HEK293T (cell line): ENCODE results near the gene SLC25A44.

Source experiments
- CTCF ChIA-PET: fragments of 350-600 bp; formaldehyde crosslinking; extraction: SDS; loops from one replicate; lab custom pipeline; 2021; ENCODE audit warnings: antibody characterized with exemption, inconsistent platforms; lab: Yijun Ruan, JAX
- POLR2A ChIA-PET: fragments of 350-600 bp; formaldehyde crosslinking; extraction: SDS; loops from one replicate; lab custom pipeline; 2020; ENCODE audit warnings: antibody characterized with exemption, inconsistent platforms; lab: Yijun Ruan, JAX
- DNase-seq: peaks from one replicate; pipeline ENCODE4 v3.0.0; 2012; ENCODE audit warnings: mixed read lengths; ENCODE audit errors: extremely low spot score
- ARNT ChIP-seq: fragments of 450-650 bp; IDR thresholded peaks from 2 replicates; pipeline ENCODE4 v1.6.1; 2017; ENCODE audit warnings: mild to moderate bottlenecking
- BHLHE40 ChIP-seq: fragments of 450-650 bp; IDR thresholded peaks from 2 replicates; pipeline ENCODE4 v1.6.1; 2016; ENCODE audit warnings: mild to moderate bottlenecking, moderate library complexity, borderline replicate concordance
- CTBP1 ChIP-seq: fragments of 450-650 bp; IDR thresholded peaks from 2 replicates; pipeline ENCODE4 v1.6.1; 2016; ENCODE audit warnings: borderline replicate concordance
- ELF4 ChIP-seq: fragments of 450-650 bp; IDR thresholded peaks from 2 replicates; pipeline ENCODE4 v1.6.1; 2017; ENCODE audit warnings: antibody characterized with exemption
- FOXA1 ChIP-seq: fragments of 450-650 bp; IDR thresholded peaks from 2 replicates; pipeline ENCODE4 v1.6.1; 2016; ENCODE audit warnings: mild to moderate bottlenecking
- FOXK2 ChIP-seq: fragments of 450-650 bp; IDR thresholded peaks from 2 replicates; pipeline ENCODE4 v1.6.1; 2016; ENCODE audit warnings: mild to moderate bottlenecking
- FOXM1 ChIP-seq: fragments of 450-650 bp; IDR thresholded peaks from 2 replicates; pipeline ENCODE4 v1.6.1; 2017; ENCODE audit warnings: mild to moderate bottlenecking, borderline replicate concordance
- HDGF ChIP-seq: fragments of 450-650 bp; IDR thresholded peaks from 2 replicates; pipeline ENCODE4 v1.6.1; 2017; ENCODE audit warnings: antibody characterized with exemption, borderline replicate concordance
- L3MBTL2 ChIP-seq: fragments of 450-650 bp; conservative IDR thresholded peaks from 2 replicates; pipeline ENCODE4 v1.6.1; 2016; ENCODE audit warnings: mild to moderate bottlenecking
- LEF1 ChIP-seq: fragments of 450-650 bp; IDR thresholded peaks from 2 replicates; pipeline ENCODE4 v1.6.1; 2017; ENCODE audit warnings: mild to moderate bottlenecking, borderline replicate concordance
- NFRKB ChIP-seq: fragments of 450-650 bp; IDR thresholded peaks from 2 replicates; pipeline ENCODE4 v1.6.1; 2016; ENCODE audit warnings: mild to moderate bottlenecking, moderate library complexity
- PKNOX1 ChIP-seq: fragments of 450-650 bp; IDR thresholded peaks from 2 replicates; pipeline ENCODE4 v1.6.1; 2016
- SP1 ChIP-seq: fragments of 450-650 bp; IDR thresholded peaks from 2 replicates; pipeline ENCODE4 v1.6.1; 2017
- SUZ12 ChIP-seq: fragments of 450-650 bp; IDR thresholded peaks from 2 replicates; pipeline ENCODE4 v1.6.1; 2016; ENCODE audit warnings: mild to moderate bottlenecking
- TARDBP ChIP-seq: fragments of 450-650 bp; IDR thresholded peaks from 2 replicates; pipeline ENCODE4 v1.6.1; 2016
- ZNF384 ChIP-seq: fragments of 450-650 bp; IDR thresholded peaks from 2 replicates; pipeline ENCODE4 v1.6.1; 2016

SLC25A44 gene

DNA sequence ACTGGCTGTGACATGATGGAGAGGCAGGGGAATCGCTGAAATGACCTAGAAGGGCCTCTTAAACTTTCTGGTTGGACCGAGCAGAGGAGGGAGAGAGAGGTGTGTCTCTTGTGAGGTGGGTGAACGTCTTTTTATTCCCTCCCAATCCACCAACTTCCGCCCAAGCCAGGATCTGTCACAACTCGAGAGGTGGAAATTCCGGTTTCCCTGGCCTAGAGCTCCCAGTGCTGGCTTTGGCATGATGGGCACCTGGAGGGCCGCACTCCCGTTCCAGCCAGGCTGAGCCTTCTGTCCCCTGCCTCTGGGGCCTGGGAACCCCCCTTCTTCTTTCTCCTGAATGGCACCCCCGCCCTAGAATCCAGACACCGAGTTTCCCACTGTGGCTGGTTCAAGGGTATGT is 40.5 kb upstream of the SLC25A44 start, which contains the start of gene SEMA4A:
TSS of gene SEMA4A (plus strand) at position 224 of the 400 bp plus-strand sequence. CDS start 994 bp downstream, outside the sequence.
- CTCF ChIA-PET = no interaction called here
- no peak for DNase-seq
- POLR2A ChIA-PET = interaction anchor here (1.0 to 1.2 kb wide), 2 partner anchors 40 to 59 kb away, joined by 3 to 4 read pairs; partner anchors contain the start of genes PMF1 and SLC25A44
- TF ChIP-seq BHLHE40 (no peak), FOXM1 (no peak), ZNF384 (no peak), L3MBTL2 (no peak), ARNT (no peak), CTBP1 (no peak), FOXA1 (no peak), SP1 (no peak), SUZ12 (no peak), TARDBP (no peak), LEF1 (no peak), NFRKB (no peak), FOXK2 (no peak), PKNOX1 (no peak), HDGF (no peak), ELF4 (no peak)

DNA sequence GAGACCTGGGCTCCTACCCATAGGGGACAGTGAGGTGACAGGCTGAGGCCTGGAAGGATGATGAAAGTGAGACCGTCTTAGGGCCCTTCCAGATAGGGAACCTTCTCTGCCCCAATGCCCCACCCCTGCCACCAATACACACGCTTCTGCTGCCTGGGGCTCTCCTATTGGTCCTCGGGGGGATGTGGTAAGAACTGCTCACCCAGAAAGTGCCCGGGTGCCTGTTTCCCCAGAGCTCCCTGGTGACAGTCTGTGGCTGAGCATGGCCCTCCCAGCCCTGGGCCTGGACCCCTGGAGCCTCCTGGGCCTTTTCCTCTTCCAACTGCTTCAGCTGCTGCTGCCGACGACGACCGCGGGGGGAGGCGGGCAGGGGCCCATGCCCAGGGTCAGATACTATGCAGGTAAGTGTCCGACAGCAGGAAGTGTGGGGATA is 39.6 kb upstream of the SLC25A44 start:
- TF ChIP-seq CTBP1 = no peak
- CTCF ChIA-PET = no interaction called here
- no peak for DNase-seq
- POLR2A ChIA-PET = interaction anchor here (1.0 to 2.2 kb wide), 2 partner anchors 39 kb away, joined by 4 to 6 read pairs; partner anchors contain the start of gene SLC25A44

GRCh38 chr1:156155756-156156510 is 38.0 kb upstream of the SLC25A44 start:
- DNase-seq = no peak
- CTCF ChIA-PET = no interaction called here
- TF ChIP-seq HDGF = no peak
- TF ChIP-seq PKNOX1 = no peak
- TF ChIP-seq L3MBTL2 = no peak
- no peak for TF ChIP-seq SP1
- no peak for TF ChIP-seq NFRKB
- POLR2A ChIA-PET = interaction anchor here (1.4 to 2.2 kb wide), 2 partner anchors 38 to 57 kb away, joined by 5 to 6 read pairs; partner anchors contain the start of genes PMF1 and SLC25A44

GRCh38 chr1:156157506-156157905 is 36.4 kb upstream of the SLC25A44 start:
- ChIA-PET CTCF (no interaction called here), POLR2A (interaction anchor here (1.0 to 1.2 kb wide), 2 partner anchors 36 to 55 kb away, joined by 5 read pairs; partner anchors contain the start of genes PMF1 and SLC25A44)
- DNase-seq = no peak

GRCh38 chr1:156157966-156158365 is 35.9 kb upstream of the SLC25A44 start:
- TF ChIP-seq ELF4 = no peak
- no peak for TF ChIP-seq FOXK2
- TF ChIP-seq PKNOX1 = no peak
- TF ChIP-seq LEF1 = no peak
- DNase-seq = no peak
- CTCF ChIA-PET = interaction anchor here (0.6 kb wide), 1 partner anchor 21 kb away, joined by 3 read pairs; no protein-coding TSS in a partner anchor

More at GRCh38 chr1:156157506-156157905, 36.4 kb upstream of the SLC25A44 start:
- no peak for TF ChIP-seq FOXA1
- no peak for TF ChIP-seq PKNOX1
- no peak for TF ChIP-seq FOXK2
- no peak for TF ChIP-seq LEF1
- no peak for TF ChIP-seq ARNT
- TF ChIP-seq BHLHE40 = no peak
- no peak for TF ChIP-seq ZNF384
- no peak for TF ChIP-seq SP1
- no peak for TF ChIP-seq HDGF
- no peak for TF ChIP-seq FOXM1
- no peak for TF ChIP-seq NFRKB
- no peak for TF ChIP-seq CTBP1
- no peak for TF ChIP-seq ELF4
- TF ChIP-seq L3MBTL2 = no peak

More at GRCh38 chr1:156157966-156158365, 35.9 kb upstream of the SLC25A44 start:
- POLR2A ChIA-PET = interaction anchor here (1.0 to 1.2 kb wide), 2 partner anchors 36 to 55 kb away, joined by 5 read pairs; partner anchors contain the start of genes PMF1 and SLC25A44
